ENCODE data around the gene BMP8B.

BMP8B gene

DNA sequence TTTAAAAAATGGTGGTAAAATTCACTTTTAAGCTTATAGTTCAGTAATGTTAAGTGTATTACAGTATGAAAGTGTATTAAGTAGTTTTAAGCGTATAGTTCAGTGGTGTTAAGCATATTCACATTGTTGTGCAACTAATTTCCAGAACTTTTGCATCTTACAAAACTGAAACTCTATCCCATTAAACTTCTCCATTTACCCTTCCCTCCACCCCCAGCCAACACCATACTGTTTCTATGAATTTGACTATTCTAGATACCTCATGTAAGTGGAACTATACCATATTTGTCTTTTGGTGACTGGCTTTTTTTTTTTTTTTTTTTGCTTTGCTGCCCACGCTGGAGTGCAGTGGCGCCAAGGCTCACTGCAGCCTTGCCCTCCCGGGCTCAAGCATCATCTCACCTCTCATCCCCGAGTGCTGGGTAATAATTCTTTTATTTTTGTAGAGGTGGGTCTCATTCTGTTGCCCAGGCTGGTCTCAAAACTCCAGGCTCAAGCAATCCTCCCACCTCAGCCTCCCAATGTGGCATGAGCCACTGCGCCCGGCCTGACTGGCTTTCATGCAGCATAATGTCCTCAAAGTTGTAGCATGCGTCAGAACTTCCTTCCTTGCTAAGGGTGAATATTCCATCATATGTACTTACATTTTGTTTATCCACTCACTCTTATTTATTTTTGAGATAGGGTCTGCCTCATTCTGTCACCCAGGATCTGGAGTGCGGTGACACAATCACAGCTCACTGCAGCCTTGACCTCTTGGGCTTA lies 45.1 kb upstream of the BMP8B start:
- Histone ChIP-seq H3K36me3 (ENCODE audit: low read depth) (peaks cover 5% of the 10 kb centered on the region), H3K27me3 (ENCODE audit: insufficient read depth, poor library complexity, severe bottlenecking) (no peaks in the 10 kb centered on the region), H3K4me3 (ENCODE audit: severe bottlenecking) (no peak overlapping the region), H3K9me3 (ENCODE audit: severe bottlenecking) (no peaks in the 10 kb centered on the region), H3K4me1 (ENCODE audit: insufficient read depth, poor library complexity, severe bottlenecking) (no peaks in the 10 kb centered on the region), H3K27ac (ENCODE audit: poor library complexity, severe bottlenecking) (no peak overlapping the region)
- ATAC-seq (ENCODE audit: low read depth) (no peak), DNase-seq (ENCODE audit: low spot score) (no peak)
- TF ChIP-seq, protein P1, sequence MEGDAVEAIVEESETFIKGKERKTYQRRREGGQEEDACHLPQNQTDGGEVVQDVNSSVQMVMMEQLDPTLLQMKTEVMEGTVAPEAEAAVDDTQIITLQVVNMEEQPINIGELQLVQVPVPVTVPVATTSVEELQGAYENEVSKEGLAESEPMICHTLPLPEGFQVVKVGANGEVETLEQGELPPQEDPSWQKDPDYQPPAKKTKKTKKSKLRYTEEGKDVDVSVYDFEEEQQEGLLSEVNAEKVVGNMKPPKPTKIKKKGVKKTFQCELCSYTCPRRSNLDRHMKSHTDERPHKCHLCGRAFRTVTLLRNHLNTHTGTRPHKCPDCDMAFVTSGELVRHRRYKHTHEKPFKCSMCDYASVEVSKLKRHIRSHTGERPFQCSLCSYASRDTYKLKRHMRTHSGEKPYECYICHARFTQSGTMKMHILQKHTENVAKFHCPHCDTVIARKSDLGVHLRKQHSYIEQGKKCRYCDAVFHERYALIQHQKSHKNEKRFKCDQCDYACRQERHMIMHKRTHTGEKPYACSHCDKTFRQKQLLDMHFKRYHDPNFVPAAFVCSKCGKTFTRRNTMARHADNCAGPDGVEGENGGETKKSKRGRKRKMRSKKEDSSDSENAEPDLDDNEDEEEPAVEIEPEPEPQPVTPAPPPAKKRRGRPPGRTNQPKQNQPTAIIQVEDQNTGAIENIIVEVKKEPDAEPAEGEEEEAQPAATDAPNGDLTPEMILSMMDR (IDR thresholded peaks at IDR 0.05; ENCODE audit: poor library complexity, severe bottlenecking), result no peak

DNA sequence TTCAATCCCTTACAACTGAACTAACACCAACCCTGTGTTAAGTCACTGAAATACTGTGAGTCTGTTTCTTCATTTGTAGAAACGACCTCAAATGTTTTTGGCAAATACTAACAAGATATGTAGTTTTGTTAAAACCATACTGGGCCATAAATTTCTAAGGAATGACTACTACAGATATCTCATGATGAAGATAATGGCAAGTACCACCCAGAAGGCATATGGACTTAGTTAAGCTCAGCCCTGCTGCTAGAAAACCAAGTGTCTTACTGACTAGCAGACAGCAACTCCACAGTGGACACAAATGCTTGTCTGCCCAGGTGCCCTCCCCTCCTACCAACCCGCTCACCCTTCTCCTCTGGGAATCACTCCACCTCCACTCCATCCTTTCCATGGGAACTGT lies 44.5 kb upstream of the BMP8B start:
- DNase-seq (ENCODE audit: low spot score) (no peak), ATAC-seq (ENCODE audit: low read depth) (peak; percentile 10; the same call in 1 of the 3 replicates)
- TF ChIP-seq, protein P1 (IDR thresholded peaks at IDR 0.05; ENCODE audit: poor library complexity, severe bottlenecking), result no peak
- Histone ChIP-seq H3K27ac (ENCODE audit: poor library complexity, severe bottlenecking) (no peak overlapping the region), H3K4me1 (ENCODE audit: insufficient read depth, poor library complexity, severe bottlenecking) (no peaks in the 10 kb centered on the region), H3K27me3 (ENCODE audit: insufficient read depth, poor library complexity, severe bottlenecking) (no peaks in the 10 kb centered on the region), H3K36me3 (ENCODE audit: low read depth) (no peaks in the 10 kb centered on the region), H3K4me3 (ENCODE audit: severe bottlenecking) (no peak overlapping the region), H3K9me3 (ENCODE audit: severe bottlenecking) (no peaks in the 10 kb centered on the region)

DNA sequence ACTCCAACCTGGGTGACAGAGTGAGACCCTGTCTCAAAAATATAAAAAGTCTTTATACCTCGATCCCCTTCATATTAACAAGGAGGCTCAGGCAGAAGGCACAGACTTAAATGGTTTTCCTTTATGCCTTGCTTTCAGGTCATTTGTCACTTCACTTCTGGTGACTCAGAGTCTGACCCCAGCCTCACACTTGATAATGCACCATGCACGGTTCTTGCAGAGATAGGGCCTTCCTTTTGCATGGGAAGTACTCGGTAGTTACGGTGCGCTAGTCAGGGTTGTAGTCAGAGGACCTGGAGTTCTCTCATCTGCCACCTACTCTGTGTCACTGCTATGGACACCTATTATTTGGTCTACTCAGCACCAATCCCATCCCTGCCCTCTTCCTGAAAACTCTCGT lies 43.6 kb upstream of the BMP8B start:
- Histone ChIP-seq H3K4me3 (ENCODE audit: severe bottlenecking) (no peak overlapping the region), H3K27ac (ENCODE audit: poor library complexity, severe bottlenecking) (no peak overlapping the region), H3K4me1 (ENCODE audit: insufficient read depth, poor library complexity, severe bottlenecking) (no peaks in the 10 kb centered on the region), H3K27me3 (ENCODE audit: insufficient read depth, poor library complexity, severe bottlenecking) (no peaks in the 10 kb centered on the region), H3K36me3 (ENCODE audit: low read depth) (no peaks in the 10 kb centered on the region), H3K9me3 (ENCODE audit: severe bottlenecking) (no peaks in the 10 kb centered on the region)
- ATAC-seq (ENCODE audit: low read depth) (no peak), DNase-seq (ENCODE audit: low spot score) (no peak)
- TF ChIP-seq, protein P1 (IDR thresholded peaks at IDR 0.05; ENCODE audit: poor library complexity, severe bottlenecking), result no peak

DNA sequence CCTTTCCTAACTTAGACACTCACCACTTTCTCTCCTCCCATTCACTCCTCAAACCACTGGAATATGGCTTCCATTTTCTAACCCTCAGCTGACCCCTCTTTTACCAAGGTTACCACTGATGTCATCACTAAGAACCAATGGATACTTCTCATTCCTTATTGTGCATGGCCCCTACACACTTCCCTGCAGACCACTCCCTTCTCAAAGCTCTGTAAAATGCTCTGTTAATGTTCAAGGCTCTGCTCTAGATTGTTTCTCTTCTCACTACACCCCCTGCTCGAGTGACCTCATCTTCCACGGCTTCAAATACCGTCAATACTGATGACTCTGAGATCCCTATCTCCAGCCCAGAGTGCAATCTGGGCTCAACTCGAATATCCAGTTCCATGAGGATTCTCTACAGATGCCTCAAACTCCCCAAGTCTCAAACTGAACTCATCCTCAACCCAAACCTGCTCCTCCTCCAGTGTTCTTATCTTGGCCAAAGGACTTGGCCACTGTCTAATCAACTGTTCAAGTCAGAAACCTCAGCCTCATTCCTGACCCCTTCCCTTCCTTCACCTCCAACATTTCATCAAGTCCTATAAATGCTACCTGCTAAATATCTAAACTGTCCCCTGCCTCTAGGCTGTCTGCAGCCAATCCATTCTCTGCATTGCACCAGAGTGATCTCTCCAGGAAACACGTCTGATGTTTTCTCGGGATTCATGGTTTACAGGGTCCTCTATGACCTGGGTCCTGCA lies 41.3 kb upstream of the BMP8B start:
- no peaks in the 10 kb centered on the region for H3K27me3 ChIP-seq (ENCODE audit: insufficient read depth, poor library complexity, severe bottlenecking)
- no peak overlapping the region for H3K4me3 ChIP-seq (ENCODE audit: severe bottlenecking)
- no peaks in the 10 kb centered on the region for H3K9me3 ChIP-seq (ENCODE audit: severe bottlenecking)
- TF ChIP-seq, protein P1 (IDR thresholded peaks at IDR 0.05; ENCODE audit: poor library complexity, severe bottlenecking), result no peak
- no peaks in the 10 kb centered on the region for H3K36me3 ChIP-seq (ENCODE audit: low read depth)
- DNase-seq (ENCODE audit: low spot score) (no peak), ATAC-seq (ENCODE audit: low read depth) (peak; percentile 30; the same call in 1 of the 3 replicates)
- H3K4me1 ChIP-seq (ENCODE audit: insufficient read depth, poor library complexity, severe bottlenecking), result no peaks in the 10 kb centered on the region
- no peak overlapping the region for H3K27ac ChIP-seq (ENCODE audit: poor library complexity, severe bottlenecking)
